Caco-2 (cell line): ENCODE data around the gene CGNL1. TPM values are rescaled to one million over a fixed set of nuclear protein-coding genes. Genes with fewer than 3 reads are reported as not detected.

Experiments used
- BruUV-seq: library from RNA; stranded (reverse); fragments of 400-500 nt; replicated peaks from 2 replicates; lab custom pipeline; 2021; lab: Mats Ljungman, UMichigan
- CTCF ChIA-PET: fragments of 300-600 bp; sonication (Branson Sonifier 250); formaldehyde crosslinking; loops from one replicate; lab custom pipeline; 2022; ENCODE audit warnings: antibody characterized with exemption; lab: Charles Lee
- POLR2A ChIA-PET: fragments of 300-600 bp; sonication (Branson Sonifier 250); formaldehyde crosslinking; loops from one replicate; lab custom pipeline; 2022; ENCODE audit warnings: antibody characterized with exemption; lab: Charles Lee
- DNase-seq, 2 experiments: peaks; one replicate each; pipeline versions ENCODE4 v3.0.0 to v3.0.0-alpha.2; 2020 to 2022
- H3K27me3 ChIP-seq: replicated peaks from 2 replicates; pipeline ENCODE4 v1.6.0; 2011; ENCODE audit warnings: low read length; ENCODE audit not compliant: control insufficient read depth, insufficient read depth
- H3K36me3 ChIP-seq: 2 replicates; pipeline ENCODE4 v1.5.1; 2011; ENCODE audit warnings: low read length; ENCODE audit not compliant: control insufficient read depth, insufficient read depth
- H3K4me1 ChIP-seq: fragments of 250-450 bp; sonication (Bioruptor Pico); 2 replicates; pipeline ENCODE4 v1.5.1; 2020; ENCODE audit warnings: mild to moderate bottlenecking
- H3K4me3 ChIP-seq: 2 replicates; pipeline ENCODE4 v1.5.1; 2011; ENCODE audit warnings: low read depth, mild to moderate bottlenecking, control low read depth, low read length
- H3K9me3 ChIP-seq: fragments of 250-450 bp; sonication (Bioruptor Pico); 2 replicates; pipeline ENCODE4 v1.5.1; 2020; ENCODE audit warnings: mild to moderate bottlenecking, moderate library complexity
- H3K27ac Mint-ChIP-seq: one replicate; pipeline ENCODE4 v1.8.0; 2022; ENCODE audit warnings: mixed read lengths; ENCODE audit not compliant: unreplicated experiment
- H3K27me3 Mint-ChIP-seq: one replicate; pipeline ENCODE4 v1.8.0; 2022; ENCODE audit warnings: mixed read lengths; ENCODE audit not compliant: insufficient read depth, unreplicated experiment
- H3K36me3 Mint-ChIP-seq: one replicate; pipeline ENCODE4 v1.8.0; 2022; ENCODE audit warnings: mild to moderate bottlenecking, mixed read lengths; ENCODE audit not compliant: insufficient read depth, unreplicated experiment
- H3K4me1 Mint-ChIP-seq: one replicate; pipeline ENCODE4 v1.8.0; 2022; ENCODE audit warnings: low read depth, mixed read lengths; ENCODE audit not compliant: unreplicated experiment
- H3K4me3 Mint-ChIP-seq: one replicate; pipeline ENCODE4 v1.8.0; 2022; ENCODE audit warnings: mild to moderate bottlenecking, moderate library complexity, mixed read lengths; ENCODE audit not compliant: unreplicated experiment
- H3K9me3 Mint-ChIP-seq: one replicate; pipeline ENCODE4 v1.8.0; 2022; ENCODE audit warnings: mixed read lengths; ENCODE audit not compliant: unreplicated experiment
- intact Hi-C: fragments of 100-400 bp; cut with micrococcal nuclease; formaldehyde crosslinking; loops from one replicate; pipeline ENCODE4 v1.10.0; 2022; ENCODE audit not compliant: unreplicated experiment
- total RNA-seq: library from RNA; stranded (reverse); gene quantifications from 2 replicates; pipeline ENCODE4 v1.2.3, GENCODE V29; 2022
- TF ChIP-seq, protein P1 (sequence below), 2 experiments: fragments of 200-600 bp in 1 of 2; IDR thresholded peaks; 1 replicate in 1 of 2; 2 replicates in 1 of 2; pipeline versions ENCODE4 v1.5.1 to v1.8.0; 2011 to 2022; ENCODE audit warnings: antibody characterized with exemption in 1 of 2, control low read depth in 1 of 2, inconsistent platforms in 1 of 2, low read depth in 1 of 2, low read length in 1 of 2, mild to moderate bottlenecking in 1 of 2, moderate library complexity in 1 of 2; ENCODE audit not compliant: insufficient read depth in 1 of 2, severe bottlenecking in 1 of 2, unreplicated experiment in 1 of 2

Gene CGNL1
- total RNA-seq, 1 experiment from 2014 or later = 8.3 TPM

DNA sequence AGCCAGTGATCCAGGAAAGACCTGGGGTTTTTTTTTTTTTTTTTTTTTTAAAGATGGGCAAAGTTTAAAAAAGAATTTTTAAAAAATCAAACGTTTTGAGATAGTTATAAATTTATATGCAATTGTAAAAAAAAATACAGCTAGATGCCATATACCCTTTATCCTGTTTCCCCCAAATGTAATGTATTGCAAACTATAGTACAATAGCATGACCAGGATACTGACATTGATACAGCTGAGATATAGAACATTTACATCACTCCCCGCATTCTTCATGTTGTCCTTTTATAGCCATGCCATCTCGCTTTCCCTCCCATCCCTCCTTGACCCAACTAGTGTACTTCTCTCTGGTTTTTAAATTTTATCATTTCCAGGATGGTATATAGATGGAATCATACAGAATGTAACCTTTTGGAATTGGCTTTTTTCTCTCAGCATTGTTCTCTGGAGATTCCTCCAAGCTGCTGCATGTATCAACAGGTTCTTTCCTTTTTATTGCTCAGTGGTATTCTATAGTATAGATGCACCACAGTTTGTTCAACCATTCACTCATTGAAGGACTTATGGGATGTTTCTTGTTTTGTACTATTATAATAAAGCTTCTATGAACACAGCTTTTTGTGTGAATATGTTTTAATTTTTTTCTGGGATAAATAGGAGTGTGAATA lies 104.9 kb downstream of the CGNL1 start:
- H3K4me1 ChIP-seq = peaks cover 39% of the 10 kb centered on the region
- H3K4me3 ChIP-seq = no peak overlapping the region
- DNase-seq = no peak
- CTCF ChIA-PET = no interaction called here
- 0 out of 2 replicates have a peak, but pooled peaks cover 3% of the 10 kb centered on the region for H3K9me3 ChIP-seq
- H3K27me3 ChIP-seq = no peaks in the 10 kb centered on the region
- intact Hi-C loops = no loop called here
- TF ChIP-seq, protein P1, sequence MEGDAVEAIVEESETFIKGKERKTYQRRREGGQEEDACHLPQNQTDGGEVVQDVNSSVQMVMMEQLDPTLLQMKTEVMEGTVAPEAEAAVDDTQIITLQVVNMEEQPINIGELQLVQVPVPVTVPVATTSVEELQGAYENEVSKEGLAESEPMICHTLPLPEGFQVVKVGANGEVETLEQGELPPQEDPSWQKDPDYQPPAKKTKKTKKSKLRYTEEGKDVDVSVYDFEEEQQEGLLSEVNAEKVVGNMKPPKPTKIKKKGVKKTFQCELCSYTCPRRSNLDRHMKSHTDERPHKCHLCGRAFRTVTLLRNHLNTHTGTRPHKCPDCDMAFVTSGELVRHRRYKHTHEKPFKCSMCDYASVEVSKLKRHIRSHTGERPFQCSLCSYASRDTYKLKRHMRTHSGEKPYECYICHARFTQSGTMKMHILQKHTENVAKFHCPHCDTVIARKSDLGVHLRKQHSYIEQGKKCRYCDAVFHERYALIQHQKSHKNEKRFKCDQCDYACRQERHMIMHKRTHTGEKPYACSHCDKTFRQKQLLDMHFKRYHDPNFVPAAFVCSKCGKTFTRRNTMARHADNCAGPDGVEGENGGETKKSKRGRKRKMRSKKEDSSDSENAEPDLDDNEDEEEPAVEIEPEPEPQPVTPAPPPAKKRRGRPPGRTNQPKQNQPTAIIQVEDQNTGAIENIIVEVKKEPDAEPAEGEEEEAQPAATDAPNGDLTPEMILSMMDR (IDR thresholded peaks at IDR 0.05; ENCODE audit: insufficient read depth in 1 of 2, low read depth in 1 of 2, low read length in 1 of 2, severe bottlenecking in 1 of 2, unreplicated experiment in 1 of 2) = no peak
- Mint-ChIP-seq H3K36me3 (peaks cover 6% of the 10 kb centered on the region), H3K27ac (no peak overlapping the region), H3K4me1 (peaks cover 33% of the 10 kb centered on the region), H3K4me3 (no peak overlapping the region), H3K9me3 (no peaks in the 10 kb centered on the region), H3K27me3 (no peaks in the 10 kb centered on the region)
- 0 out of 2 replicates have a peak, but pooled peaks cover 2% of the 10 kb centered on the region for H3K36me3 ChIP-seq
- BruUV-seq = no TSS peak
- POLR2A ChIA-PET = interaction anchor here (0.7 kb wide), 1 partner anchor 69 kb away, joined by 9 read pairs; no protein-coding TSS in a partner anchor

GRCh38 chr15:57485869-57486268 lies 109.6 kb downstream of the CGNL1 start:
- Mint-ChIP-seq H3K9me3 (no peaks in the 10 kb centered on the region), H3K27ac (peak overlapping the region; percentile 82), H3K4me1 (peaks cover 21% of the 10 kb centered on the region), H3K4me3 (no peak overlapping the region), H3K27me3 (no peaks in the 10 kb centered on the region), H3K36me3 (no peaks in the 10 kb centered on the region)
- ChIA-PET CTCF (interaction anchor here (1.2 to 1.5 kb wide), 3 partner anchors 20 to 145 kb away, joined by 4 to 5 read pairs (median 5); no protein-coding TSS in a partner anchor), POLR2A (no interaction called here)
- no peaks in the 10 kb centered on the region for H3K36me3 ChIP-seq
- intact Hi-C loops = no loop called here
- H3K4me3 ChIP-seq = no peak overlapping the region
- H3K9me3 ChIP-seq = 0 out of 2 replicates have a peak, but pooled peaks cover 3% of the 10 kb centered on the region
- no TSS peak for BruUV-seq
- peak; percentile 65 to 81 for DNase-seq
- H3K27me3 ChIP-seq = no peaks in the 10 kb centered on the region
- peaks cover 26% of the 10 kb centered on the region for H3K4me1 ChIP-seq
- TF ChIP-seq, protein P1 (IDR thresholded peaks at IDR 0.05; ENCODE audit: insufficient read depth in 1 of 2, low read depth in 1 of 2, low read length in 1 of 2, severe bottlenecking in 1 of 2, unreplicated experiment in 1 of 2) = no peak

DNA sequence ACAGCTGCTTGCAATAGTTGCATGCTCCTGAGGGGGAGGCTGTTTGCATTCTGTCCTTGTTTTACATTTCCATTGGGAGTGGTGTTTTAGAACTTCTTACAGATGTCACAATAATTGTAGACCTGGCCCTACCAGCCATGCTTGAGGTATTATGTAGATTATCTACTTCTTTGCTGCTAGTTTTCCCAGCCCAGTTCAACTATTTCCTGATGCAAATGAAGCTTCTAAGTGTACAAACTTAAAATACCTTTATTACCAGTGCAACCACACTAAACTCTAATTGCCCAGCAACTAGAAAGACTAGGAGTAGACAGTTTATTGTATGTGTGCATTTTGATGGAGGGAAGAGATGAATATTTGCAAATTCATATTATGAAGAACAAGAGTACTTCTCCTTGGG lies 110.5 kb downstream of the CGNL1 start:
- BruUV-seq = no TSS peak
- Mint-ChIP-seq H3K27me3 (no peaks in the 10 kb centered on the region), H3K9me3 (no peaks in the 10 kb centered on the region), H3K4me1 (peaks cover 21% of the 10 kb centered on the region), H3K4me3 (no peak overlapping the region), H3K36me3 (no peaks in the 10 kb centered on the region), H3K27ac (peak overlapping the region; percentile 82)
- no peak for DNase-seq
- Histone ChIP-seq H3K4me3 (no peak overlapping the region), H3K27me3 (no peaks in the 10 kb centered on the region), H3K36me3 (no peaks in the 10 kb centered on the region), H3K9me3 (0 out of 2 replicates have a peak, but pooled peaks cover 3% of the 10 kb centered on the region), H3K4me1 (peaks cover 26% of the 10 kb centered on the region)
- ChIA-PET POLR2A (no interaction called here), CTCF (interaction anchor here (1.2 to 1.5 kb wide), 2 partner anchors 40 to 146 kb away, joined by 4 to 5 read pairs; no protein-coding TSS in a partner anchor)
- TF ChIP-seq, protein P1 (IDR thresholded peaks at IDR 0.05; ENCODE audit: insufficient read depth in 1 of 2, low read depth in 1 of 2, low read length in 1 of 2, severe bottlenecking in 1 of 2, unreplicated experiment in 1 of 2) = no peak
- intact Hi-C loops = no loop called here
